HEK293 (cell line): Measurements from ENCODE around the gene STRN.

Source experiments
- BCL11A ChIP-seq: fragments of 450-650 bp; formaldehyde crosslinking; IDR thresholded peaks from 2 replicates; pipeline ENCODE4 v1.5.1; 2016; ENCODE audit warnings: low read depth, missing biosample characterization, missing genetic modification characterization
- GFI1B ChIP-seq: fragments of 450-650 bp; formaldehyde crosslinking; IDR thresholded peaks from 2 replicates; pipeline ENCODE4 v1.5.1; 2016; ENCODE audit warnings: missing biosample characterization, missing genetic modification characterization
- GLIS1 ChIP-seq: fragments of 450-650 bp; formaldehyde crosslinking; IDR thresholded peaks from 2 replicates; pipeline ENCODE4 v1.5.1; 2016; ENCODE audit warnings: missing biosample characterization, missing genetic modification characterization
- HOXA7 ChIP-seq: sonication (generic); formaldehyde crosslinking; IDR thresholded peaks from 2 replicates; pipeline ENCODE4 v1.8.1; 2022; ENCODE audit warnings: missing genetic modification reagents, borderline replicate concordance
- HOXC10 ChIP-seq: sonication (generic); formaldehyde crosslinking; IDR thresholded peaks from 2 replicates; pipeline ENCODE4 v1.8.1; 2023; ENCODE audit warnings: mild to moderate bottlenecking, missing genetic modification reagents
- SCRT1 ChIP-seq: fragments of 450-650 bp; formaldehyde crosslinking; IDR thresholded peaks from 2 replicates; pipeline ENCODE4 v1.5.1; 2016; ENCODE audit warnings: missing biosample characterization, missing genetic modification characterization, borderline replicate concordance
- SETDB1 ChIP-seq: IDR thresholded peaks from one replicate; pipeline ENCODE4 v1.6.1; 2017; ENCODE audit warnings: mild to moderate bottlenecking, low read length, moderate library complexity, mixed read lengths; ENCODE audit not compliant: insufficient read length
- SP7 ChIP-seq: fragments of 450-650 bp; formaldehyde crosslinking; IDR thresholded peaks from 2 replicates; pipeline ENCODE4 v1.5.1; 2016; ENCODE audit warnings: missing biosample characterization, missing genetic modification characterization
- YY2 ChIP-seq: fragments of 450-650 bp; formaldehyde crosslinking; IDR thresholded peaks from 2 replicates; pipeline ENCODE4 v1.5.1; 2016; ENCODE audit warnings: missing biosample characterization, missing genetic modification characterization
- ZBTB11 ChIP-seq: fragments of 450-650 bp; formaldehyde crosslinking; conservative IDR thresholded peaks from 2 replicates; pipeline ENCODE4 v1.5.1; 2016; ENCODE audit warnings: low read depth, missing biosample characterization, missing genetic modification characterization
- ZFP37 ChIP-seq: fragments of 450-650 bp; formaldehyde crosslinking; IDR thresholded peaks from 2 replicates; pipeline ENCODE4 v1.5.1; 2016; ENCODE audit warnings: missing biosample characterization, missing genetic modification characterization
- ZIC2 ChIP-seq: fragments of 450-650 bp; formaldehyde crosslinking; IDR thresholded peaks from 2 replicates; pipeline ENCODE4 v1.5.1; 2016; ENCODE audit warnings: missing biosample characterization, missing genetic modification characterization
- ZNF2 ChIP-seq: fragments of 450-650 bp; formaldehyde crosslinking; IDR thresholded peaks from 2 replicates; pipeline ENCODE4 v1.5.1; 2016; ENCODE audit warnings: missing biosample characterization, missing genetic modification characterization
- ZNF214 ChIP-seq: fragments of 450-650 bp; formaldehyde crosslinking; IDR thresholded peaks from 2 replicates; pipeline ENCODE4 v1.5.1; 2017; ENCODE audit warnings: missing biosample characterization, mild to moderate bottlenecking, missing genetic modification characterization, borderline replicate concordance
- ZNF324 ChIP-seq: fragments of 450-650 bp; formaldehyde crosslinking; IDR thresholded peaks from 2 replicates; pipeline ENCODE4 v1.5.1; 2016; ENCODE audit warnings: missing biosample characterization, missing genetic modification characterization
- ZNF426 ChIP-seq: fragments of 450-650 bp; formaldehyde crosslinking; IDR thresholded peaks from 2 replicates; pipeline ENCODE4 v1.5.1; 2017; ENCODE audit warnings: missing biosample characterization, missing genetic modification characterization, mild to moderate bottlenecking, inconsistent platforms, moderate library complexity
- ZNF433 ChIP-seq: fragments of 450-650 bp; formaldehyde crosslinking; IDR thresholded peaks from 2 replicates; pipeline ENCODE4 v1.5.1; 2016; ENCODE audit warnings: missing biosample characterization, missing genetic modification characterization, low read depth
- ZNF473 ChIP-seq: fragments of 450-650 bp; formaldehyde crosslinking; IDR thresholded peaks from 2 replicates; pipeline ENCODE4 v1.5.1; 2017; ENCODE audit warnings: missing biosample characterization, missing genetic modification characterization
- ZNF549 ChIP-seq: fragments of 450-650 bp; IDR thresholded peaks from 2 replicates; pipeline ENCODE4 v1.5.1; 2018; ENCODE audit warnings: missing biosample characterization, missing genetic modification characterization, mild to moderate bottlenecking, inconsistent platforms, moderate library complexity
- ZNF600 ChIP-seq: fragments of 450-650 bp; formaldehyde crosslinking; IDR thresholded peaks from 2 replicates; pipeline ENCODE4 v1.5.1; 2016; ENCODE audit warnings: missing biosample characterization, missing genetic modification characterization
- ZNF621 ChIP-seq: fragments of 450-650 bp; formaldehyde crosslinking; IDR thresholded peaks from 2 replicates; pipeline ENCODE4 v1.5.1; 2017; ENCODE audit warnings: missing biosample characterization, missing genetic modification characterization
- ZNF660 ChIP-seq: fragments of 450-650 bp; IDR thresholded peaks from 2 replicates; pipeline ENCODE4 v1.5.1; 2018; ENCODE audit warnings: missing biosample characterization, mild to moderate bottlenecking, missing genetic modification characterization
- ZNF747 ChIP-seq: fragments of 450-650 bp; formaldehyde crosslinking; IDR thresholded peaks from 2 replicates; pipeline ENCODE4 v1.5.1; 2016; ENCODE audit warnings: missing biosample characterization, missing genetic modification characterization
- ZNF76 ChIP-seq: fragments of 450-650 bp; formaldehyde crosslinking; IDR thresholded peaks from 2 replicates; pipeline ENCODE4; 2016; ENCODE audit warnings: low read depth, missing biosample characterization, missing genetic modification characterization, borderline replicate concordance
- ZNF785 ChIP-seq: fragments of 450-650 bp; formaldehyde crosslinking; IDR thresholded peaks from 2 replicates; pipeline ENCODE4 v1.5.1; 2016; ENCODE audit warnings: missing biosample characterization, missing genetic modification characterization
- ZSCAN16 ChIP-seq: fragments of 450-650 bp; formaldehyde crosslinking; IDR thresholded peaks from 2 replicates; pipeline ENCODE4 v1.5.1; 2016; ENCODE audit warnings: missing biosample characterization, missing genetic modification characterization
- TF ChIP-seq, protein P1 (sequence below): fragments of 450-650 bp; formaldehyde crosslinking; IDR thresholded peaks from 2 replicates; pipeline ENCODE4 v1.5.1; 2017; ENCODE audit warnings: missing biosample characterization, missing genetic modification characterization
- TF ChIP-seq, protein P2 (sequence below): fragments of 450-650 bp; formaldehyde crosslinking; IDR thresholded peaks from 2 replicates; pipeline ENCODE4 v1.5.1; 2016; ENCODE audit warnings: missing biosample characterization, missing genetic modification characterization
- TF ChIP-seq, protein P3 (sequence below): fragments of 450-650 bp; formaldehyde crosslinking; IDR thresholded peaks from 2 replicates; pipeline ENCODE4 v1.5.1; 2016; ENCODE audit warnings: missing biosample characterization, missing genetic modification characterization
- TF ChIP-seq, protein P4 (sequence below): fragments of 450-650 bp; formaldehyde crosslinking; IDR thresholded peaks from 2 replicates; pipeline ENCODE4 v1.5.1; 2016; ENCODE audit warnings: missing biosample characterization, missing genetic modification characterization

STRN gene

GRCh38 chr2:36966370-36967235, at the start of gene STRN (continued):
- TF ChIP-seq ZIC2 (tag by site-specific recombination) (peak; percentile 60), HOXC10 (CRISPR knock-in tag) (no peak), SP7 (tag by site-specific recombination) (peak; percentile 69; the same call in 1 of the 2 replicates), ZNF2 (tag by site-specific recombination) (peak; percentile 63), ZNF747 (tag by site-specific recombination) (no peak), SETDB1 (no peak), ZNF785 (tag by site-specific recombination) (no peak; the same call in 1 of the 2 replicates), HOXA7 (CRISPR knock-in tag) (no peak), ZNF621 (tag by site-specific recombination) (no peak), GFI1B (tag by site-specific recombination) (no peak), ZNF214 (tag by site-specific recombination) (no peak), ZNF433 (tag by site-specific recombination) (no peak), ZNF549 (tag by site-specific recombination) (no peak), ZNF600 (tag by site-specific recombination) (peak; percentile 73), SCRT1 (tag by site-specific recombination) (peak; percentile 86; the same call in 1 of the 2 replicates), GLIS1 (tag by site-specific recombination) (no peak; the same call in 1 of the 2 replicates), ZNF660 (tag by site-specific recombination) (0 out of 2 replicates have a peak, but pooled peaks have one; percentile 33), BCL11A (no peak), YY2 (tag by site-specific recombination) (no peak), ZFP37 (peak; percentile 87; the same call in 1 of the 2 replicates), ZNF473 (no peak), ZSCAN16 (tag by site-specific recombination) (no peak), ZNF76 (tag by site-specific recombination) (peak; percentile 72; the same call in 1 of the 2 replicates), ZNF324 (tag by site-specific recombination) (0 out of 2 replicates have a peak, but pooled peaks have one; percentile 40), ZBTB11 (tag by site-specific recombination) (peak; percentile 90), ZNF426 (tag by site-specific recombination) (no peak)
- TF ChIP-seq, protein P1, sequence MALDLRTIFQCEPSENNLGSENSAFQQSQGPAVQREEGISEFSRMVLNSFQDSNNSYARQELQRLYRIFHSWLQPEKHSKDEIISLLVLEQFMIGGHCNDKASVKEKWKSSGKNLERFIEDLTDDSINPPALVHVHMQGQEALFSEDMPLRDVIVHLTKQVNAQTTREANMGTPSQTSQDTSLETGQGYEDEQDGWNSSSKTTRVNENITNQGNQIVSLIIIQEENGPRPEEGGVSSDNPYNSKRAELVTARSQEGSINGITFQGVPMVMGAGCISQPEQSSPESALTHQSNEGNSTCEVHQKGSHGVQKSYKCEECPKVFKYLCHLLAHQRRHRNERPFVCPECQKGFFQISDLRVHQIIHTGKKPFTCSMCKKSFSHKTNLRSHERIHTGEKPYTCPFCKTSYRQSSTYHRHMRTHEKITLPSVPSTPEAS, result peak; percentile 93
- TF ChIP-seq, protein P2, sequence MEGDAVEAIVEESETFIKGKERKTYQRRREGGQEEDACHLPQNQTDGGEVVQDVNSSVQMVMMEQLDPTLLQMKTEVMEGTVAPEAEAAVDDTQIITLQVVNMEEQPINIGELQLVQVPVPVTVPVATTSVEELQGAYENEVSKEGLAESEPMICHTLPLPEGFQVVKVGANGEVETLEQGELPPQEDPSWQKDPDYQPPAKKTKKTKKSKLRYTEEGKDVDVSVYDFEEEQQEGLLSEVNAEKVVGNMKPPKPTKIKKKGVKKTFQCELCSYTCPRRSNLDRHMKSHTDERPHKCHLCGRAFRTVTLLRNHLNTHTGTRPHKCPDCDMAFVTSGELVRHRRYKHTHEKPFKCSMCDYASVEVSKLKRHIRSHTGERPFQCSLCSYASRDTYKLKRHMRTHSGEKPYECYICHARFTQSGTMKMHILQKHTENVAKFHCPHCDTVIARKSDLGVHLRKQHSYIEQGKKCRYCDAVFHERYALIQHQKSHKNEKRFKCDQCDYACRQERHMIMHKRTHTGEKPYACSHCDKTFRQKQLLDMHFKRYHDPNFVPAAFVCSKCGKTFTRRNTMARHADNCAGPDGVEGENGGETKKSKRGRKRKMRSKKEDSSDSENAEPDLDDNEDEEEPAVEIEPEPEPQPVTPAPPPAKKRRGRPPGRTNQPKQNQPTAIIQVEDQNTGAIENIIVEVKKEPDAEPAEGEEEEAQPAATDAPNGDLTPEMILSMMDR (tag by site-specific recombination), result no peak
- TF ChIP-seq, protein P3, sequence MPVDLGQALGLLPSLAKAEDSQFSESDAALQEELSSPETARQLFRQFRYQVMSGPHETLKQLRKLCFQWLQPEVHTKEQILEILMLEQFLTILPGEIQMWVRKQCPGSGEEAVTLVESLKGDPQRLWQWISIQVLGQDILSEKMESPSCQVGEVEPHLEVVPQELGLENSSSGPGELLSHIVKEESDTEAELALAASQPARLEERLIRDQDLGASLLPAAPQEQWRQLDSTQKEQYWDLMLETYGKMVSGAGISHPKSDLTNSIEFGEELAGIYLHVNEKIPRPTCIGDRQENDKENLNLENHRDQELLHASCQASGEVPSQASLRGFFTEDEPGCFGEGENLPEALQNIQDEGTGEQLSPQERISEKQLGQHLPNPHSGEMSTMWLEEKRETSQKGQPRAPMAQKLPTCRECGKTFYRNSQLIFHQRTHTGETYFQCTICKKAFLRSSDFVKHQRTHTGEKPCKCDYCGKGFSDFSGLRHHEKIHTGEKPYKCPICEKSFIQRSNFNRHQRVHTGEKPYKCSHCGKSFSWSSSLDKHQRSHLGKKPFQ, result no peak; the same call in 1 of the 2 replicates
- TF ChIP-seq, protein P4, sequence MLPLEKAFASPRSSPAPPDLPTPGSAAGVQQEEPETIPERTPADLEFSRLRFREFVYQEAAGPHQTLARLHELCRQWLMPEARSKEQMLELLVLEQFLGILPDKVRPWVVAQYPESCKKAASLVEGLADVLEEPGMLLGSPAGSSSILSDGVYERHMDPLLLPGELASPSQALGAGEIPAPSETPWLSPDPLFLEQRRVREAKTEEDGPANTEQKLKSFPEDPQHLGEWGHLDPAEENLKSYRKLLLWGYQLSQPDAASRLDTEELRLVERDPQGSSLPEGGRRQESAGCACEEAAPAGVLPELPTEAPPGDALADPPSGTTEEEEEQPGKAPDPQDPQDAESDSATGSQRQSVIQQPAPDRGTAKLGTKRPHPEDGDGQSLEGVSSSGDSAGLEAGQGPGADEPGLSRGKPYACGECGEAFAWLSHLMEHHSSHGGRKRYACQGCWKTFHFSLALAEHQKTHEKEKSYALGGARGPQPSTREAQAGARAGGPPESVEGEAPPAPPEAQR (tag by site-specific recombination), result no peak
